Esophagus (tissue), 2 donors: Measurements from ENCODE around the gene PCBD1. TPM values are rescaled to one million over a fixed set of nuclear protein-coding genes. Genes with fewer than 3 reads are reported as not detected.

Experiments
- H3K27ac ChIP-seq, 2 donors: one replicate each; pipeline ENCODE4 v1.5.1; 2013; ENCODE audit warnings: low read depth in 2 of 2, mild to moderate bottlenecking in 2 of 2, inconsistent platforms in 1 of 2, low read length in 1 of 2, moderate library complexity in 1 of 2
- H3K27me3 ChIP-seq, 2 donors: one replicate each; pipeline ENCODE4 v1.6.1; 2013; ENCODE audit warnings: low read length in 2 of 2, control low read depth in 1 of 2, mild to moderate bottlenecking in 1 of 2; ENCODE audit not compliant: insufficient read depth in 2 of 2, control insufficient read depth in 1 of 2
- H3K36me3 ChIP-seq, 2 donors: one replicate each; pipeline ENCODE4 v1.6.1; 2013; ENCODE audit warnings: low read length in 1 of 2; ENCODE audit not compliant: control insufficient read depth in 2 of 2, insufficient read depth in 2 of 2
- H3K4me1 ChIP-seq, 2 donors: one replicate each; pipeline ENCODE4 v1.6.1; 2013; ENCODE audit warnings: low read length in 1 of 2; ENCODE audit not compliant: control insufficient read depth in 2 of 2, insufficient read depth in 2 of 2
- H3K4me3 ChIP-seq, 2 donors: one replicate each; pipeline ENCODE4 v1.5.1; 2013; ENCODE audit warnings: low read length in 2 of 2, mild to moderate bottlenecking in 2 of 2, low read depth in 1 of 2, moderate library complexity in 1 of 2
- H3K9me3 ChIP-seq, 2 donors: one replicate each; pipeline ENCODE4 v1.6.1; 2013; ENCODE audit warnings: mild to moderate bottlenecking in 2 of 2, low read depth in 1 of 2, low read length in 1 of 2, moderate library complexity in 1 of 2; ENCODE audit not compliant: control insufficient read depth in 2 of 2, insufficient read depth in 1 of 2
- WGBS, 2 donors: extraction: QIAGEN DNeasy Blood & Tissue Kit; methylation state at CpG; one replicate each; pipeline ENCODE4 v1.1.7; 2013; 5-methylcytosine and 5-hydroxymethylcytosine counted together
- polyA plus RNA-seq, 2 donors: library from polyadenylated mRNA; stranded (reverse); fragments of 200-250 nt; gene quantifications; one replicate each; pipeline ENCODE4 v1.2.3, GENCODE V29; 2013
- donor health status: healthy with polysubstance abuse.
- donor health status: Bipolar disorder and iron deficiency.

PCBD1 gene
- polyA plus RNA-seq, 2 donors: 42.5 to 60.4 TPM

GRCh38 chr10:70918851-70919530 is 30.6 kb upstream of the PCBD1 start:
- Histone ChIP-seq H3K4me3 (no peak overlapping the region), H3K27me3 (no peaks in the 10 kb centered on the region), H3K4me1 (peaks cover 2 to 3% of the 10 kb centered on the region in 2 donors), H3K9me3 (peaks cover 0 to 2% of the 10 kb centered on the region in 2 donors), H3K36me3 (no peaks in the 10 kb centered on the region), H3K27ac (no peak overlapping the region)
- WGBS, 2 donors: 31 to 46% methylated on average over 17 to 22 of the region's 22 CpGs

GRCh38 chr10:70917635-70918034 is 29.3 kb upstream of the PCBD1 start:
- Histone ChIP-seq H3K36me3 (no peaks in the 10 kb centered on the region), H3K9me3 (peaks cover 0 to 2% of the 10 kb centered on the region in 2 donors), H3K27ac (no peak overlapping the region), H3K4me3 (no peak overlapping the region), H3K27me3 (no peaks in the 10 kb centered on the region), H3K4me1 (peaks cover 2 to 3% of the 10 kb centered on the region in 2 donors)
- WGBS, 2 donors: 75 to 78% methylated on average over 10 of the region's 10 CpGs

DNA sequence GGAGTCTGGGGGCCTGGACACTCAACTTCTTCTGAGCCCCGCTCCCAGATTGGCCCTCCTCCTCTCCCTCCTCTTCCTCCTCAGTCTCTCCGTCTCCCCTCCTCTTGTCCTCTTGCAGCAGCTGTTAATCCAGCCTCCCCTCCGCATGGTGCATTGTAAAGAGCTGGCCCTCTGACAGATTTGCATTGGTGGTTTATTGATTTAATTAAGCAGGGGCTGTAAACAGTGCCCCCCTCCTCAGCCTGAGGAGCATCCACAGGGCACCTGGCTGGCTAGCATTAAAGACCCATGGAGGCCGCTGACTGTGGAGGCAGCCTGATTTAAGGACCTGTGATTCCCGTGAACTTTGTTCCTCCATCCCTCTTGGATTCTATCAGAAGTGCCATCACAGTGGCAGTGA is 28.9 kb upstream of the PCBD1 start:
- Histone ChIP-seq H3K4me3 (no peak overlapping the region), H3K36me3 (no peaks in the 10 kb centered on the region), H3K9me3 (peaks cover 0 to 2% of the 10 kb centered on the region in 2 donors), H3K4me1 (peaks cover 2 to 3% of the 10 kb centered on the region in 2 donors), H3K27ac (no peak overlapping the region), H3K27me3 (no peaks in the 10 kb centered on the region)
- 79 to 93% methylated on average over 5 of the region's 5 CpGs for WGBS, 2 donors

DNA sequence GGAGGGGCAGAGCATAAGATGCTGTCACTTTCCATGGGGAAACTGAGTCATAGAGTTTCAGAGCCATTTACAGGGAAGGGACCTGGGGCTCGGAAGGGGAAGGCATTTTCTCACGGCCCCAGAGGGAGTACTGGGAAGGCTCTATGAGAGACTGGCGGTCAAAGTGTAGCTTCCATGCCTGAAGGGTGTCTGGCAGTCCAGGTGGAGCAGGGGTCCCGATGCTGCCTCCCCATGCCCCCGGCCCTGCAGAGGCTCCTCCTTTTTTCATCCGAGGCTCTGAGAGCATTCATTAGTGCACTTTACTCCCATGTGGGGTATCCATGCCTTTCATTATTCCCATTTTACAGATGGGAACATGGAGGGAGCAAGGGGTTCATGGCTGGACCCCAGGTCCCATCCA is 27.9 kb upstream of the PCBD1 start:
- Histone ChIP-seq H3K4me3 (no peak overlapping the region), H3K27ac (no peak overlapping the region), H3K9me3 (peaks cover 0 to 2% of the 10 kb centered on the region in 2 donors), H3K36me3 (no peaks in the 10 kb centered on the region), H3K27me3 (no peaks in the 10 kb centered on the region), H3K4me1 (peaks cover 2 to 3% of the 10 kb centered on the region in 2 donors)
- 85 to 90% methylated on average over 6 of the region's 6 CpGs for WGBS, 2 donors

- H3K27me3 ChIP-seq: no peaks in the 10 kb centered on the region
- peaks cover 2 to 3% of the 10 kb centered on the region in 2 donors for H3K4me1 ChIP-seq
- WGBS, 2 donors: 90 to 94% methylated on average over 9 of the region's 9 CpGs
These were observed 27.4 kb upstream of the PCBD1 start for GRCh38 chr10:70915806-70916205.

DNA sequence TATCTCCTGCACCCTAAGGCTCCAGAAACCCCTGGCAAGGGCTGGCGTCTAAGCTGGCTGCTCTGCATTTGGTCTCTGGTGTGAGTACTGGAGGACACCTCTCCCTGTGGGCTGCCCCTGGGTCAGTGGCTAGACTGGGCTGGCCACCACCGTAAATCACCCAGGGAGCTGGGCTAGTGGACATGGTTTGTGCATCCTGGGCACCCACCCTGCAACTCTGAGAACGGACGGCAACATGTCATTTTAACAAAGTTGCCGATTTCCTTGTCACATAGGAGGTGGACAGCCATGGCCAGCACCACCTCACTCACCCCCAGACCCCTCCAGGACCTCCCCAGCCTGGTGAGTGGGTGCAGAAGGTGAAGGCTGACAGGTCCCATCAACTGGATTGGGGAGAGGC is 26.8 kb upstream of the PCBD1 start:
- no peak overlapping the region for H3K27ac ChIP-seq
- no peaks in the 10 kb centered on the region for H3K27me3 ChIP-seq
- 86 to 92% methylated on average over 5 of the region's 5 CpGs for WGBS, 2 donors

More at GRCh38 chr10:70915806-70916205, 27.4 kb upstream of the PCBD1 start:
- H3K27ac ChIP-seq: no peak overlapping the region
- H3K4me3 ChIP-seq: no peak overlapping the region
- H3K9me3 ChIP-seq: peaks cover 0 to 2% of the 10 kb centered on the region in 2 donors
- no peaks in the 10 kb centered on the region for H3K36me3 ChIP-seq

GRCh38 chr10:70914316-70914864 is 26.0 kb upstream of the PCBD1 start:
- 84 to 86% methylated on average over 10 of the region's 10 CpGs for WGBS, 2 donors

More for the DNA sequence above, 26.8 kb upstream of the PCBD1 start:
- peaks cover 0 to 2% of the 10 kb centered on the region in 2 donors for H3K9me3 ChIP-seq
- H3K36me3 ChIP-seq: no peaks in the 10 kb centered on the region
- H3K4me3 ChIP-seq: no peak overlapping the region
- peaks cover 2 to 3% of the 10 kb centered on the region in 2 donors for H3K4me1 ChIP-seq

GRCh38 chr10:70913893-70914240 is 25.5 kb upstream of the PCBD1 start:
- Histone ChIP-seq H3K27me3 (no peaks in the 10 kb centered on the region), H3K4me1 (no peaks in the 10 kb centered on the region), H3K36me3 (no peaks in the 10 kb centered on the region), H3K4me3 (no peak overlapping the region), H3K9me3 (no peaks in the 10 kb centered on the region), H3K27ac (no peak overlapping the region)
- 90 to 92% methylated on average over 3 of the region's 3 CpGs for WGBS, 2 donors

More at GRCh38 chr10:70914316-70914864, 26.0 kb upstream of the PCBD1 start:
- Histone ChIP-seq H3K27me3 (no peaks in the 10 kb centered on the region), H3K27ac (no peak overlapping the region), H3K4me1 (peaks cover 0 to under 1% of the 10 kb centered on the region in 2 donors), H3K4me3 (no peak overlapping the region), H3K9me3 (no peaks in the 10 kb centered on the region), H3K36me3 (no peaks in the 10 kb centered on the region)

- Histone ChIP-seq H3K9me3 (no peaks in the 10 kb centered on the region), H3K27ac (no peak overlapping the region), H3K36me3 (no peaks in the 10 kb centered on the region), H3K27me3 (no peaks in the 10 kb centered on the region), H3K4me3 (no peak overlapping the region), H3K4me1 (no peaks in the 10 kb centered on the region)
- 63 to 70% methylated on average over 6 of the region's 6 CpGs for WGBS, 2 donors
These were observed 25.0 kb upstream of the PCBD1 start for GRCh38 chr10:70913191-70913892.
